ENCODE measurements around the gene MAD1L1.

DNA sequence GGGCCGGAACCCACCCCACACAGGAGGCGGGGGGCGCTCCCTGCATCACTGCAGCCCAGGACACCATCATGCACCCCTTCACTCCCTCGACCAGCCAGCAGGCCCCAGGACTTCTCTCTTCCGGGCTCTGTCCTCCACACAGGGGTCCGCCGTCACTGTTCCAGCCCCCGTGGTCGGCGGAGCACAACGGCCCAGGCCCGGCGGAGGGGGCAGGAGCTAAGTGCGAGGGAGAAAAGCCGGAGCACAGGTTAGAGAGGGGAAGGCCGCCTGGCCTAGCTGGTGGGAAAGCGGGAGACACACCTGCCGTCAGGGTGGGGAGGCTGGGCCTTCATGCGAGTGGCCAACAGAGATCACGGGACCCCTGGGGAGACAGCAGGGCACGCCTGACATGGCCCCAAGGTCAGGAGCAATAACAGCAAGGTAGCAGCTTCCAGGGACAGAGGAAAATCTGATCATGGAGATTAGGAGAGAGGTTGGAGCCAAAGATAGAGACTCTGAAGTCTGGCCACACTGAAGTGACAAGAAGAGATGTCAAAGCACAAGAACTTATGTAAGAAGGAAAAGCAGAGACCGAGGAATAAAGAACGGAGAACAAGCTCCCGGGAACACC is 151.1 kb downstream of the MAD1L1 start:
- TF ChIP-seq, protein P1, sequence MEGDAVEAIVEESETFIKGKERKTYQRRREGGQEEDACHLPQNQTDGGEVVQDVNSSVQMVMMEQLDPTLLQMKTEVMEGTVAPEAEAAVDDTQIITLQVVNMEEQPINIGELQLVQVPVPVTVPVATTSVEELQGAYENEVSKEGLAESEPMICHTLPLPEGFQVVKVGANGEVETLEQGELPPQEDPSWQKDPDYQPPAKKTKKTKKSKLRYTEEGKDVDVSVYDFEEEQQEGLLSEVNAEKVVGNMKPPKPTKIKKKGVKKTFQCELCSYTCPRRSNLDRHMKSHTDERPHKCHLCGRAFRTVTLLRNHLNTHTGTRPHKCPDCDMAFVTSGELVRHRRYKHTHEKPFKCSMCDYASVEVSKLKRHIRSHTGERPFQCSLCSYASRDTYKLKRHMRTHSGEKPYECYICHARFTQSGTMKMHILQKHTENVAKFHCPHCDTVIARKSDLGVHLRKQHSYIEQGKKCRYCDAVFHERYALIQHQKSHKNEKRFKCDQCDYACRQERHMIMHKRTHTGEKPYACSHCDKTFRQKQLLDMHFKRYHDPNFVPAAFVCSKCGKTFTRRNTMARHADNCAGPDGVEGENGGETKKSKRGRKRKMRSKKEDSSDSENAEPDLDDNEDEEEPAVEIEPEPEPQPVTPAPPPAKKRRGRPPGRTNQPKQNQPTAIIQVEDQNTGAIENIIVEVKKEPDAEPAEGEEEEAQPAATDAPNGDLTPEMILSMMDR (IDR thresholded peaks at IDR 0.05; ENCODE audit: control extremely low read depth in 1 of 3, insufficient read depth in 1 of 3, low read depth in 1 of 3, low read length in 3 of 3), result no peak
- TF ChIP-seq MAFK (IDR thresholded peaks at IDR 0.05; ENCODE audit: low read depth, low read length) (no peak), HDAC6 (IDR thresholded peaks at IDR 0.05; ENCODE audit: low read depth, low read length) (no peak), RAD21 (IDR thresholded peaks at IDR 0.05 in 1 of 2, conservative IDR thresholded peaks at IDR 0.05 in 1 of 2; ENCODE audit: low read depth in 2 of 2, low read length in 2 of 2) (no peak), JUND (IDR thresholded peaks at IDR 0.05; ENCODE audit: low read length) (no peak), YY1 (IDR thresholded peaks at IDR 0.05; ENCODE audit: low read depth, low read length) (no peak)
- TF ChIP-seq, protein P2, sequence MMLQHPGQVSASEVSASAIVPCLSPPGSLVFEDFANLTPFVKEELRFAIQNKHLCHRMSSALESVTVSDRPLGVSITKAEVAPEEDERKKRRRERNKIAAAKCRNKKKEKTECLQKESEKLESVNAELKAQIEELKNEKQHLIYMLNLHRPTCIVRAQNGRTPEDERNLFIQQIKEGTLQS (IDR thresholded peaks at IDR 0.05; ENCODE audit: insufficient read depth, low read depth, low read length), result no peak
- TF ChIP-seq, protein P3, sequence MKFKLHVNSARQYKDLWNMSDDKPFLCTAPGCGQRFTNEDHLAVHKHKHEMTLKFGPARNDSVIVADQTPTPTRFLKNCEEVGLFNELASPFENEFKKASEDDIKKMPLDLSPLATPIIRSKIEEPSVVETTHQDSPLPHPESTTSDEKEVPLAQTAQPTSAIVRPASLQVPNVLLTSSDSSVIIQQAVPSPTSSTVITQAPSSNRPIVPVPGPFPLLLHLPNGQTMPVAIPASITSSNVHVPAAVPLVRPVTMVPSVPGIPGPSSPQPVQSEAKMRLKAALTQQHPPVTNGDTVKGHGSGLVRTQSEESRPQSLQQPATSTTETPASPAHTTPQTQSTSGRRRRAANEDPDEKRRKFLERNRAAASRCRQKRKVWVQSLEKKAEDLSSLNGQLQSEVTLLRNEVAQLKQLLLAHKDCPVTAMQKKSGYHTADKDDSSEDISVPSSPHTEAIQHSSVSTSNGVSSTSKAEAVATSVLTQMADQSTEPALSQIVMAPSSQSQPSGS (IDR thresholded peaks at IDR 0.05; ENCODE audit: low read length), result no peak
